ENCODE measurements around the gene LSG1. TPM values are rescaled to one million over a fixed set of nuclear protein-coding genes. Genes with fewer than 3 reads are reported as not detected.

LSG1 gene
- total and polyA plus RNA-seq, 9 of the 15 experiments (the other 6 are each of a cell fraction or from before 2014, with no cell fraction given): 14.9 to 73.7 (median 46.7) TPM

GRCh38 chr3:194707147-194707540 lies 35.2 kb upstream of the LSG1 start (continued):
- TF ChIP-seq ARID3A (IDR thresholded peaks at IDR 0.05; ENCODE audit: borderline replicate concordance, low read depth, low read length) (no peak), NFRKB (IDR thresholded peaks at IDR 0.05; ENCODE audit: low read depth) (no peak), BCOR (IDR thresholded peaks at IDR 0.05) (no peak), ZNF444 (CRISPR knock-in tag; IDR thresholded peaks at IDR 0.05) (no peak), SP2 (IDR thresholded peaks at IDR 0.05; ENCODE audit: extremely low read depth, low read depth, low read length, poor library complexity, severe bottlenecking) (no peak), TAF7 (tag; IDR thresholded peaks at IDR 0.05) (no peak), BRD9 (IDR thresholded peaks at IDR 0.05; ENCODE audit: low read depth, partially characterized antibody) (no peak), WHSC1 (IDR thresholded peaks at IDR 0.05; ENCODE audit: low read length) (no peak), ZBTB17 (CRISPR knock-in tag; IDR thresholded peaks at IDR 0.05) (no peak), HOMEZ (CRISPR knock-in tag; IDR thresholded peaks at IDR 0.05) (no peak), SIX5 (IDR thresholded peaks at IDR 0.05; ENCODE audit: borderline replicate concordance in 1 of 2, insufficient read depth in 1 of 2, low read depth in 1 of 2, low read length in 2 of 2) (no peak), FOS (IDR thresholded peaks at IDR 0.05; ENCODE audit: extremely low read depth, insufficient read length) (no peak), ZNF507 (tag; conservative IDR thresholded peaks at IDR 0.05) (no peak), HNRNPH1 (optimal IDR thresholded peaks at IDR 0.05; ENCODE audit: low read depth, low read length) (no peak)
- TF ChIP-seq, protein P1, sequence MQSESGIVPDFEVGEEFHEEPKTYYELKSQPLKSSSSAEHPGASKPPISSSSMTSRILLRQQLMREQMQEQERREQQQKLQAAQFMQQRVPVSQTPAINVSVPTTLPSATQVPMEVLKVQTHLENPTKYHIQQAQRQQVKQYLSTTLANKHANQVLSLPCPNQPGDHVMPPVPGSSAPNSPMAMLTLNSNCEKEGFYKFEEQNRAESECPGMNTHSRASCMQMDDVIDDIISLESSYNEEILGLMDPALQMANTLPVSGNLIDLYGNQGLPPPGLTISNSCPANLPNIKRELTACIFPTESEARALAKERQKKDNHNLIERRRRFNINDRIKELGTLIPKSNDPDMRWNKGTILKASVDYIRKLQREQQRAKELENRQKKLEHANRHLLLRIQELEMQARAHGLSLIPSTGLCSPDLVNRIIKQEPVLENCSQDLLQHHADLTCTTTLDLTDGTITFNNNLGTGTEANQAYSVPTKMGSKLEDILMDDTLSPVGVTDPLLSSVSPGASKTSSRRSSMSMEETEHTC (IDR thresholded peaks at IDR 0.05): no peak

Measured in K562 (cell line).